Sciatic nerve (tissue), 2 donors: Measurements from ENCODE around the gene AKR7A3. TPM values are rescaled to one million over a fixed set of nuclear protein-coding genes. Genes with fewer than 3 reads are reported as not detected.
"Not testable (repeated sequence)": the region's sequence is repeated elsewhere in the genome, so short reads cannot be mapped to it uniquely, and the experiment has no call there.

Source experiments
- ATAC-seq: fragments of 200-7000 bp; cut with Tn5 transposase; one replicate; pipeline ENCODE4 v1.9.1; 2020; ENCODE audit warnings: mild to moderate bottlenecking, moderate library complexity
- DNase-seq: peaks from one replicate; pipeline ENCODE4 v3.0.0-alpha.2; 2020; ENCODE audit warnings: low spot score
- intact Hi-C: fragments of 100-400 bp; cut with DNase I; formaldehyde crosslinking; loops from one replicate; pipeline ENCODE4 v1.14.2; 2022
- total RNA-seq: library from RNA; stranded (reverse); fragmentation: NEBNext Ultra II Directional; extraction: Animal tissue kit (Norgen Biotek cat#: 25700); gene quantifications from one replicate; pipeline ENCODE4 v1.2.1, GENCODE V29; 2021
- donor health status: DM: no; HTN: no; CAD: no.
- donor health status: DM: no; HTN: no; CAD: no.

Gene AKR7A3
- total RNA-seq, 1 donor from 2014 or later: 1.6 TPM

DNA sequence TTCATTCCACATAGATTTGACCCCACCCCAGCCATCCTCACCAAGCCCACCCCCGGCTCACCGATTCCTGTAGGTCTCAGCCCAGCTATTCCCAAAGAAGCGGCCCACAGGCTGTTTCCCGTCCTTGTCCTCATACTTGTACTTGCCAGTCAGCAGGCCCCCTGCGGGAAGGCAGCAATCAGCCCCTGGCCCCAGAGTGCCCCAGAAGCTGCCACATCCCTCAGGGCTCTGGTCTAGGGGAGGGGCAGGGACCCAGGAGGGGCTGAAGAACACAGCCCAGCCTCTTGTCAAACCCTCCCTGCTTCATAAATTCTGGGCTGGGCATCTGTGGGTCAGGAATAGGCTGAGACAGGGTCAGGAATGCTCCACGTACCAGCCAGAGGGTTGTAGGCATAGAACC lies 18.4 kb upstream of the AKR7A3 start:
- no peak for ATAC-seq
- peak; percentile 49 for DNase-seq

DNA sequence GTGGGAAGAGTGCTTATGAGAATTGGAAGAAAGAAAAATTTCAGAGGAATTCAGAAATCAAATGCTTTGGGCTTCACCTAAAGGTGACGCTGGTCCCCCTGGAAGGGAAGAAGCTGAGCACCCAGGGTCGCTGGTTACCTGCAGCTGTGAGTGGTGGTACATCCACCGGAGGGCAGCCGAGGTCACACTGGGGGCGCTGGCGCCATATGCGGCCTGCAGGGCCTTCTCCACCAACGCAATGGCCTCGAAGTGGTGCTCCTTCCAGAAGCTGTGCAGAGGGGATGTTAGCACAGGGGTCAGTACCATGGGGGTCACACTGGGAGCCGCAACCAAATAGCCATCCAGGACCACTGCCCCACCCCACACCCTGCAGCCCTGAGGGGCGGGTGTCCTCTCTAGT lies 17.3 kb upstream of the AKR7A3 start:
- peak; percentile 23 for DNase-seq
- no peak for ATAC-seq
- intact Hi-C loops: no loop called here

More for the DNA sequence above, 18.4 kb upstream of the AKR7A3 start:
- intact Hi-C loops: no loop called here

GRCh38 chr1:19304081-19304480 lies 15.5 kb upstream of the AKR7A3 start:
- ATAC-seq, intact Hi-C loops: not testable (repeated sequence)
- peak; percentile 40 for DNase-seq

DNA sequence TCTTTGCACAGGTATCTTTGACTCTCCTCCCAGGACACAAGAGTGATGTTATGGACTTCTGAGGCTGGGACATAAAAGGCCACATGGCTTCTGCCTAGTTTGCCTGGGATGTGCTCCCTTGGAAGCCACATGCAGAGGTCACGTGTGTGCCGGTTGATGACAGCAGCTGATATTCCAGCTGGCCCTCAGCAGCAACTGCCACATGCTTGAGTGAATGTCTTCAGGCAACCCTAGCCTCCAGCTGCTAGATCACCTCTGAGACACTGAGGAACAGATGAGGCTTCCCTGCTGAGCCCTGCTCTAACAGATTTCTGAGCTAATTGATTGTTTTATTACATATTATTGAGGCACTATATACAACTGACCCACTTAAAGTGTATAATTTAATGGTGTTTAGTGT lies 11.6 kb upstream of the AKR7A3 start:
- ATAC-seq: no peak
- DNase-seq: no peak
- intact Hi-C loops: no loop called here

DNA sequence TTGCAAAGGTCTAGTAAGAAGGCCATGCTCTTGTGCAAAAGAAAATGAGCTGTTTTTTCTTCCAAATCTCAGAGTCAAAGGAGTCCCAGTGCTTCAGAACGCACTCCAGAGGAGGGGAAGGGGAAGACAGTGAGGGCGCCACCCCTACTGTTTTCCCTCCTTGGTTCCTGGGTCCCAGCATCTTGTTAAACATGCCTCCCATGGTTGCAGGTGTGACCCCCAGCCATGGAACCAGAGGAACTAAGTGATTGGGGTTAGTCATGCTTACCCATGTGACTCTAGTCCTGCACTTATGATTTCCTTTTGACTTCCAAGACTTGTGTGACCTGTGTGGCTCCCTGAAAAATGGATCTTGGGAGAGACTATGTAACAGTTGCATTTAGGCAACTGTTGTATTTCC lies 6.1 kb upstream of the AKR7A3 start:
- intact Hi-C loops: no loop called here
- DNase-seq (no peak), ATAC-seq (no peak)

DNA sequence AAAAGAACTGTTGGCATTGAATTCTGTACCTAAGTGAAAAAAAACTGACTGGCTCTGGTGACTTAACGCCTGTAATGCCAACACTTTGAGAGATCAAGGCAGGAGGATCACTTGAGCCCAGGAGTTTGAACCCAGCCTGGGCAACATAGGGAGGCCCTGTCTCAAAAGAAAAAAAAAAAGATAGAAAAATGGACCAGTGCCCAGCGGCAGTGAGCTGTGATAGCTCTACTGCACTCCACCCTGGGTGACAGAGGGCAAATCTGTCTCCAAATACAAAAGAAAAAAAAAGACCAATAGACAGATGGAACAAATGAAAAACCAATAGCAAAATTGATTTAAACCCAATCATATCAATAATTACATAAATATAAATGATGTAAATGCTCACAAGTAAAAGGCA lies 674 bp upstream of the AKR7A3 start:
- ATAC-seq (no peak), DNase-seq (no peak)
- intact Hi-C loops: no loop called here

DNA sequence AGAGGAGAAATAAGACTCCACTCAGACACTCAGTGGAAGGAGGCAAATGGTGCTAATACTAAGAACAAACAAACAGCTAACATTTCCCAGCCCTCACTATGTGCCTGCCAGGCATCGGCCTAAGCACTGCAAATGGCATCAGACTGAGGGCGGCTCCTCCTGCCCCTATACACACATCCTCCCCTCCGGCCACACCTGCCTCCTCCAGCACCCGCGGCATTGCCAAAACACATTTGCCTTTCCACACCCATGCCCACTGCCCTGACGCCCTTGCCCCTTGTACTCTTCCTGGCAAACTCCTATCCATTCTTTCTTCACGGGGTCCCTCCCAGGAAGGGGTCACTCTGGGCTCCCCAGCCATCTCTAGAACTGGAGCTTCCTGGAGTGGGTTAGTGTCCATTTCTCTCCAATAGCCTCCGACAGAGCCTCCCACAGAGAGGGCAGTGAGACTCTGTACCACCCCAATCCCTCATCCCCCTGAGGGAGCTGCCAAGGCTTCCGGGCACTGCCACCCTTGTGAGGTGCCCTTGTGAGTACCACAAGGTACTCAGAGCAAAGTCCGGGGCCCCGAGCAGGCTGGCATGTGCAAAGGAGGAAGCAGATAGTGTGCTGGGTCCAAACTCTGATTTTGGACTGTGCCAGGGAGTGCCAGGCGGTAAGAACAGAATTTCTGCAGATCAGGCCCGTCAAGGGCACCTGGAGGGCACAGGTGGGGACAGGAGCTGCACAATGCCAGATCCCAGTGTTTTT lies 959 bp downstream of the AKR7A3 start:
- intact Hi-C loops: no loop called here
- no peak for DNase-seq
- ATAC-seq: no peak

DNA sequence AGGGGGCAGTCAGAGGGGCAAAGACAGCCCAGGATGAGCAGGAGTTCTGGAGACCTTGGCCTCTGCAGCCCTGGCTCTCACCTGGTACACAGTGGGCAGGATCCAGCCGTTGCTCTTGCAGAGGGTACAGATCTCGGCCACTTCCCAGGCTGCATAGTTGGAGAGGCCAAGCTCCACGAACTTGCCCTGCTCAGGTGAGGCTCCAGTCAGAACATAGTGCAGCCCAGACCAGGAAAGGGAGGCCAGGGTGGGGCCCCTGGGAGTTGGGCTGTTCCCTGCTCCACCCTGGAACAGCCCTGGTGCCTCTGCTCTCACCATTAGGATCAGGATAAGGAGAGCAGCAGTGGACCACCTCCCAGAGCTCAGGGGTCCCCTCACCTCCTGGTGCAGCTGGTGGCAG lies 2.8 kb downstream of the AKR7A3 start:
- DNase-seq, ATAC-seq, intact Hi-C loops: not testable (repeated sequence)

GRCh38 chr1:19285366-19285765 lies 3.2 kb downstream of the AKR7A3 start:
- DNase-seq, intact Hi-C loops, ATAC-seq: not testable (repeated sequence)

- intact Hi-C loops: no loop called here
Measured at GRCh38 chr1:19284881-19285280, 3.7 kb downstream of the AKR7A3 start.

GRCh38 chr1:19283891-19284290 lies 4.7 kb downstream of the AKR7A3 start:
- intact Hi-C loops: no loop called here
- DNase-seq (no peak), ATAC-seq (no peak)

More at GRCh38 chr1:19284881-19285280, 3.7 kb downstream of the AKR7A3 start:
- DNase-seq (no peak), ATAC-seq (no peak)

DNA sequence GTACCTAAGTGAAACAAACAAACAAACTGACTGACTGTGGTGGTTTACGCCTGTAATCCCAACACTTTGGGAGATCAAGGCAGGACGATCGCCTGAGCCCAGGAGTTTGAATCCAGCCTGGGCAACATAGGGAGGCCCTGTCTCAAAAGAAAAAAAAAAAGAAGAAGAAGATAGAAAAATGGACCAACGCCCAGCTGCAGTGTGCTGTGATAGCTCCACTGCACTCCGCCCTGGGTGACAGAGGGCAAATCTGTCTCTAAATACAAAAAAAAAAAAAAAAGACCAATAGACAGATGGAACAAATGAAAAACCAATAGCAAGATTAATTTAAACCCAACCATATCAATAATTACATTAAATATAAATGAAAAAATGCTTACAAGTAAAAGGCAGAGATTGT lies 13.9 kb downstream of the AKR7A3 start:
- intact Hi-C loops: no loop called here
- DNase-seq: no peak
- no peak for ATAC-seq

GRCh38 chr1:19273844-19274531 lies 14.6 kb downstream of the AKR7A3 start:
- DNase-seq: peak; percentile 45
- intact Hi-C loops, ATAC-seq: not testable (repeated sequence)

- DNase-seq (peak; percentile 33), ATAC-seq (no peak)
- intact Hi-C loops: no loop called here
Measured at GRCh38 chr1:19273106-19273843, 15.3 kb downstream of the AKR7A3 start.

- ATAC-seq: no peak
- intact Hi-C loops: no loop called here
Measured at GRCh38 chr1:19272064-19272463, 16.5 kb downstream of the AKR7A3 start.

GRCh38 chr1:19270343-19270730 lies 18.2 kb downstream of the AKR7A3 start:
- ATAC-seq, DNase-seq, intact Hi-C loops: not testable (repeated sequence)

More at GRCh38 chr1:19272064-19272463, 16.5 kb downstream of the AKR7A3 start:
- no peak for DNase-seq

GRCh38 chr1:19269427-19270342 lies 18.9 kb downstream of the AKR7A3 start:
- intact Hi-C loops, ATAC-seq, DNase-seq: not testable (repeated sequence)

- DNase-seq: no peak
- ATAC-seq: no peak
- intact Hi-C loops: no loop called here
Measured at GRCh38 chr1:19268445-19268844, 20.1 kb downstream of the AKR7A3 start.

DNA sequence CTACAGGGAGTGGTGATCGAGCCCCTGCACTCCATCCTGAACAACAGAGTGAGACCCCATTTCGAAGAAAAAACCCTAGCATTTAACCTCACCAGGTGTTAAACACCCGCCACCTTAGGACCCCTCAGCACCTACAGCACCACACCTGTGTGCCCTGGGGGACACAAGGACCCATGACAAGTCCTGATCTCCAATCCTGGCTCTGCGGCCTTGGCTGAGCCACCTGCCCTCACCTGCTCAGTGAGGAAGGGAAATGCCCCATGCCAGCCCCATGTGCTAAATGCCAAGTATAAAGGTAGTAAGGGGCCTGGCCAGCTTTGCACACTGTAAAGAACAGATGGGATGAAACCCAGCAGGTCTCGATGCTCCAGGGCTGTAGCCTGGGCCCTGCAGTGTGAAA lies 25.8 kb downstream of the AKR7A3 start:
- ATAC-seq (no peak), DNase-seq (no peak)
- intact Hi-C loops: no loop called here
